ENCODE results near the gene THAP7.
"Not testable (repeated sequence)": the region's sequence is repeated elsewhere in the genome, so short reads cannot be mapped to it uniquely, and the experiment has no call there.

THAP7 gene

GRCh38 chr22:21012446-21013407 lies 10.8 kb upstream of the THAP7 start:
- no peak for DNase-seq (ENCODE audit: low spot score)

GRCh38 chr22:21010426-21011113 lies 8.7 kb upstream of the THAP7 start:
- DNase-seq (ENCODE audit: low spot score), result no peak

DNA sequence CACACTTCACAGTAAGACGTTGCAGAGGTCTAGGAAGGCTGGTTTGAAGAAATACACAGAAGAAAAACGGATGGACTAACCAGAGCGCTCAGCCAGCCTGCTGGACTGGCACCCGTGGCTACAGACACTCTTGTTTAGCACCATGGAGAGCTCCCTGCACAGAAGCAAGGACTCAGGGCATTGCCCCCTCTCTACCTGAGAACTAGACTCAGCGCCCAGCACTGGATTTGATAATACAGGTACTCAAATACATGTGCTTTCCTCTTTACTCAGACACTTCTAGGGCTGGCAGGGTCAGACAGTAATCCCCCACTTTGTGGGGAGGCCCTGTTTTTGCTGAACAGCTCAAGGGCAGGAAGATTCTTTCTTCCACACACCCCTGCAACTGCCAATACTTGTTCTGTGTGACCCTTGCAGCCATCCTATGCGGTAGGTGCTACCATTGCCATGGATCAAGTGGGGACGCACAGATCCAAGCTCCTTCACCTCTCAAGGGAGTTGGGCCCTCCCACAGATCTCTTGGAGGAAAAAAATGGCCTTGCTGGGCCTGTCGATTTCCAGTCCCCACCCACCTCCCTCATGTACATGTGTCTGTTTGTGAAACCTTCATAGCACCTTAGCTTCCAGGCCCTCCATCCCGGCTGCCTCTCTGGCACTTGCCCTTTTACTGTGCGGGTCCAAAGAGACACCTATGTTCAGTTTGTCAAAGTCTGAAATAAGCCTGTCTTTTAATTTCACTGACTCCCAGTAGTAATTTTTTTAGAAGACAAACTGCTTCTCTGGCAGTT lies 7.9 kb upstream of the THAP7 start:
- DNase-seq (ENCODE audit: low spot score), result no peak

DNA sequence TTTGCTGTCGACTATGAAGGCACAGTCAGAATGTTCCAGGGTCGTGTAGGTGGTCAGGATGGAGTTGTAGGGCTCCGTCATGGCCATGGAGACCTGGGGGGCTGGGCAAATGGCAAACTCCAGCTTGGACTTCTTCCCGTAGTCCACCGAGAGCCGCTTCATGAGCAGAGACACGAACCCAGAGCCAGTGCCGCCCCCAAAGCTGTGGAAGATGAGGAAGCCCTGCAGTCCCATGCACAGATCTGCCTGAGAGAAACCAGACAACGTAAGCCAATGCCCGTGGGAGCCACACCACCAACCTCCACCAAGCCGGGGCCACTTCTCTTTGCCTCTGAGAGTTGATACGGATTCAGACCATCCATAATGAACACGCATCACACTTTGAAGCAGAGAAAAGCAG lies 7.3 kb upstream of the THAP7 start:
- not testable (repeated sequence) for DNase-seq (ENCODE audit: low spot score)

- DNase-seq (ENCODE audit: low spot score), result no peak
Measured at GRCh38 chr22:21003782-21004181, 1.9 kb upstream of the THAP7 start.

- DNase-seq (ENCODE audit: low spot score), result no peak
Measured at GRCh38 chr22:21000987-21001600, 824 bp downstream of the THAP7 start.

- no peak for DNase-seq (ENCODE audit: low spot score)
Measured at GRCh38 chr22:21000207-21000986, 1.5 kb downstream of the THAP7 start.

GRCh38 chr22:20999350-21000206 lies 2.3 kb downstream of the THAP7 start:
- no peak for DNase-seq (ENCODE audit: low spot score)

DNA sequence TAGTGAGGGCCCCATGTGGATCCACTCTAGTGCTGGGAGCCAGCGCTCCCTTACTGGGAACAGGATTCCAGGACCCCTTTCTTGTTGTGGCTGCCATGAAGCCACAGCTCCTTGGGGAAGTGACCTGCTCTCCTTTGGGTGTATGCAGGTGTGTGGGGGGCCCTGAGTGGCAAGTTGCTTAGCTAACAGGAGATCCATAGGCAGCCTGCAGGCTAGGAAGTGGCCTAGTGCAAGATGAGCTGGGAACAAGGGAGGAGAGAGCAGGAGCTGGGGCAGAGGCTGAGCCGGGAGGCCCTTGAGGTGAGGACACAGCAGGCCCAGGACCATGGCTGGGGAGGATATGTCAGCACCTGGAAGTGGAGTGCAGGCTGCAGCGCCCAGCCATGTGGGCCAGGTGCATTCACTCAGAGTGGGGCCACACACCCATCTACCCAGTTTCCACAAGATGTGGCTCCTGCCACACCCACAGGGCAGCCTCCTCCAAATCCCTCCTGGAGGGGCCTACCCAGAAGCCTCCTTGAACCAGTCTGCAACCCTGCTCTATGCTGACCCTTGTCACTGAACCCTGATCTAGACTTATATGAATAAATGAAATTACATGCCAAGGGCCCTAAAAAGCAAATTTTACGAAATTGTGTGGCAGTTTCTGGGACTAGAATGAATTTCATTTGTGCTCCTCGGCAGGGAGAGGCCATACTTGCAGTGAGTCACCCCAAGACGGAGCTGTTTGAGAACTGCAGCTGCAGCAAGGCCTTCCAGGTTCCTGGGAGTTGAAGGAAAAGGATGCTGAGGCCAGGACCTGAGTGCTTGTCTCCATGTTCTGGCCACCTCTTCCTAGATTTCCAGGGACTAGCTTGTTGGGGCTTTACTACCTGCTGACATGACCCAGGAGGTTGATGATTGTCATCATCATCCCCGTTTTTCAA lies 3.2 kb downstream of the THAP7 start:
- DNase-seq (ENCODE audit: low spot score), result no peak

DNA sequence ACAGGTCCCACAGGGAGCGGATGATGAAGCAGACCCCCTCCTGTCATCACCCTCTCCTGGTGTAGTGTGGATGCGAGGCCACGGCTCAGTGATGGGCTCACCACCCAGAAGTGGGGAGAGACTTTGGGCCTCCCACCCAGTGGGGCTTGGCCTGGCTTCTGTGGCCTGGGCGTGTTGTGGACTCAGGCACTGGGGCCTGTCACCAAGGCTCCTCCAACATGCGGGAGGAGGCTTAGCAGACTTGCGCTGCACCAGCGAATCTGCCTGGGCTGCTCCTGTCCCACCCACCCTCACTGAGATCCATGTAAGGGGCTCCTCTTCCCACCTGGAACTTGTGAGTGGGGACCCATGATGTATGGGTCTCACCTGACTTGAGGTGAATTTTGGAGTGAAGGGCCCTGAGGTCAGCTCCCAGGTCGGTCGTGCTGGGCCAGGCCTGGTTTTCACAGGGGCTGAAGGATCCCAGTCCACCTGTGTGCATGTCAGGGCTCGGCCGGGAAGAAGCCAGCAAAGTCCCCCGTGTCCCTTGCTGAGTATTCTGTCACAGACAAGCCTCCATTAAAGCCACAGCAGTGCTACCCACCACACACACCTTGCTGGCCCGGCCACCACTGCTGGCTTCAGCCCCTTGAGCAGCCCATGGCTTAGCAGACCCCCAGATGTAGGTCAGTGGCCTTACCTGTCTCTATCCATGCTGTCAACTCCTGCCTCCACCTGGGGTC lies 4.2 kb downstream of the THAP7 start:
- no peak for DNase-seq (ENCODE audit: low spot score)

- no peak for DNase-seq (ENCODE audit: low spot score)
Measured at GRCh38 chr22:20996598-20997535, 5.1 kb downstream of the THAP7 start.

DNA sequence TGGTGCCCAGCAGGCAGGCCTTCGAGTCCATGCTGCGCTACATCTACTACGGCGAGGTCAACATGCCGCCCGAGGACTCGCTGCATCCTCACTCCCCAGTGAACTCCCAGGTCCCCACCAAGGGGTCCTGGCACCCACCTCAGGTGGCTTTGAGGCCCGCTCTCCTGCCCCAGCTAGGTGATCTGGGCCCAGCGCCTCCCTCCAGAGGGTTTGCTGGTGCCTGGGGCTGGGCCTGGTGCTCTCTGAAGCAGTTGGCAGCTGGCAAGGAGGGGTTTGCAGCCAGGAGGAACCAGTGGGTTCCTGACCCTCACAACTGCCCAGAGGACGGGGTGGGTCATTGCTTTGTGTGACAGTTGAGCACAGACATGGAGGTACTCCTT lies 5.9 kb downstream of the THAP7 start:
- no peak for DNase-seq (ENCODE audit: low spot score)

- no peak for DNase-seq (ENCODE audit: low spot score)
Measured at GRCh38 chr22:20995329-20996030, 6.4 kb downstream of the THAP7 start.

GRCh38 chr22:20994902-20995241 lies 7.0 kb downstream of the THAP7 start:
- DNase-seq (ENCODE audit: low spot score), result no peak

- DNase-seq (ENCODE audit: low spot score), result no peak
Measured at GRCh38 chr22:20994128-20994901, 7.6 kb downstream of the THAP7 start.
